Smooth muscle cell (in vitro differentiated cells): Measurements from ENCODE around the gene ADAM15. TPM values are rescaled to one million over a fixed set of nuclear protein-coding genes. Genes with fewer than 3 reads are reported as not detected.
A peak's percentile ranks its signal among the peaks of the same experiment; 100 is the strongest.

Experiments
- DNase-seq: peaks from one replicate; lab custom pipeline; 2025; ENCODE audit not compliant: unreplicated experiment; lab: John Stamatoyannopoulos, UW
- H2AFZ ChIP-seq: fragments of 200-600 bp; sonication (generic); 2 replicates; pipeline ENCODE4 v1.6.0; 2016; ENCODE audit warnings: antibody characterized with exemption, low read depth, mild to moderate bottlenecking
- H3F3A ChIP-seq: fragments of 200-600 bp; sonication (generic); 2 replicates; pipeline ENCODE4 v1.6.0; 2017; ENCODE audit warnings: antibody characterized with exemption, low read depth
- H3K27ac ChIP-seq: fragments of 200-600 bp; sonication (generic); 2 replicates; pipeline ENCODE4 v1.5.1; 2016; ENCODE audit warnings: low read depth, mild to moderate bottlenecking
- H3K27me3 ChIP-seq: fragments of 200-600 bp; sonication (generic); 2 replicates; pipeline ENCODE4 v1.6.1; 2016; ENCODE audit warnings: low read depth, mild to moderate bottlenecking
- H3K36me3 ChIP-seq: fragments of 200-600 bp; sonication (generic); 2 replicates; pipeline ENCODE4 v1.5.1; 2016; ENCODE audit warnings: low read depth
- H3K4me1 ChIP-seq: fragments of 200-600 bp; sonication (generic); 2 replicates; pipeline ENCODE4 v1.5.1; 2016; ENCODE audit warnings: low read depth
- H3K4me2 ChIP-seq: fragments of 200-600 bp; sonication (generic); 2 replicates; pipeline ENCODE4 v1.6.0; 2016; ENCODE audit warnings: mild to moderate bottlenecking
- H3K4me3 ChIP-seq: fragments of 200-600 bp; sonication (generic); 2 replicates; pipeline ENCODE4 v1.5.1; 2016; ENCODE audit warnings: mild to moderate bottlenecking
- H3K79me2 ChIP-seq: fragments of 200-600 bp; sonication (generic); 2 replicates; pipeline ENCODE4 v1.6.0; 2016; ENCODE audit warnings: low read depth, mild to moderate bottlenecking
- H3K9ac ChIP-seq: fragments of 200-600 bp; sonication (generic); 2 replicates; pipeline ENCODE4 v1.6.0; 2016; ENCODE audit warnings: low read depth
- H3K9me3 ChIP-seq: fragments of 200-600 bp; sonication (generic); replicated peaks from 2 replicates; pipeline ENCODE4 v1.5.1; 2016; ENCODE audit warnings: low read depth
- H4K20me1 ChIP-seq: fragments of 200-600 bp; sonication (generic); 2 replicates; pipeline ENCODE4 v1.6.0; 2016; ENCODE audit warnings: low read depth
- WGBS: methylation state at CpG from one replicate; pipeline ENCODE4 v1.1.7; 2016; ENCODE audit warnings: low lambda C conversion rate; 5-methylcytosine and 5-hydroxymethylcytosine counted together
- polyA plus RNA-seq: library from polyadenylated mRNA; unstranded; fragments of >200 nt; fragmentation: Nextera tagmentation; extraction: Ambion mirVana; gene quantifications from 2 replicates; pipeline ENCODE4 v1.2.1, GENCODE V29; 2016
- total RNA-seq: library from RNA; depleted of rRNA; stranded (reverse); fragments of >200 nt; gene quantifications from 2 replicates; pipeline ENCODE4 v1.2.3, GENCODE V29; 2014
- TF ChIP-seq, protein P1 (sequence below): fragments of 200-600 bp; sonication (generic); IDR thresholded peaks from 2 replicates; pipeline ENCODE4 v1.5.1; 2017; ENCODE audit warnings: borderline replicate concordance, mild to moderate bottlenecking, antibody characterized with exemption; ENCODE audit not compliant: insufficient read depth, poor library complexity, severe bottlenecking

ADAM15 gene
- total and polyA plus RNA-seq, 2 experiments from 2014 or later = 41.2 to 45.4 TPM

DNA sequence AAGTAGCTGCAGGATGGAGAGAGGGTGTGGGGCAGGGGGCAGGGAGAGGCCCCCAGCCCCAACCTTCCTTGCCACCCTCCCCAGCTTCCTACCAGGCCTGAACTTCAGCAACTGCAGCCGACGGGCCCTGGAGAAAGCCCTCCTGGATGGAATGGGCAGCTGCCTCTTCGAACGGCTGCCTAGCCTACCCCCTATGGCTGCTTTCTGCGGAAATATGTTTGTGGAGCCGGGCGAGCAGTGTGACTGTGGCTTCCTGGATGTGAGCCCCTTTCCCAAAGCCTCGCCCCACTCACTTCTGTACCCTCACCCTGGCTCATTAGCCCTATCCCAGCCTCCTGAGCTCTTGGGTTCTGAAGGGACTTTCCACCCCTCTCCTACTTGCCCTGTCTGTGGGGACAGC is 6.0 kb downstream of the ADAM15 start:
- TF ChIP-seq, protein P1, sequence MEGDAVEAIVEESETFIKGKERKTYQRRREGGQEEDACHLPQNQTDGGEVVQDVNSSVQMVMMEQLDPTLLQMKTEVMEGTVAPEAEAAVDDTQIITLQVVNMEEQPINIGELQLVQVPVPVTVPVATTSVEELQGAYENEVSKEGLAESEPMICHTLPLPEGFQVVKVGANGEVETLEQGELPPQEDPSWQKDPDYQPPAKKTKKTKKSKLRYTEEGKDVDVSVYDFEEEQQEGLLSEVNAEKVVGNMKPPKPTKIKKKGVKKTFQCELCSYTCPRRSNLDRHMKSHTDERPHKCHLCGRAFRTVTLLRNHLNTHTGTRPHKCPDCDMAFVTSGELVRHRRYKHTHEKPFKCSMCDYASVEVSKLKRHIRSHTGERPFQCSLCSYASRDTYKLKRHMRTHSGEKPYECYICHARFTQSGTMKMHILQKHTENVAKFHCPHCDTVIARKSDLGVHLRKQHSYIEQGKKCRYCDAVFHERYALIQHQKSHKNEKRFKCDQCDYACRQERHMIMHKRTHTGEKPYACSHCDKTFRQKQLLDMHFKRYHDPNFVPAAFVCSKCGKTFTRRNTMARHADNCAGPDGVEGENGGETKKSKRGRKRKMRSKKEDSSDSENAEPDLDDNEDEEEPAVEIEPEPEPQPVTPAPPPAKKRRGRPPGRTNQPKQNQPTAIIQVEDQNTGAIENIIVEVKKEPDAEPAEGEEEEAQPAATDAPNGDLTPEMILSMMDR = no peak
- no peak overlapping the region for H3K4me3 ChIP-seq

DNA sequence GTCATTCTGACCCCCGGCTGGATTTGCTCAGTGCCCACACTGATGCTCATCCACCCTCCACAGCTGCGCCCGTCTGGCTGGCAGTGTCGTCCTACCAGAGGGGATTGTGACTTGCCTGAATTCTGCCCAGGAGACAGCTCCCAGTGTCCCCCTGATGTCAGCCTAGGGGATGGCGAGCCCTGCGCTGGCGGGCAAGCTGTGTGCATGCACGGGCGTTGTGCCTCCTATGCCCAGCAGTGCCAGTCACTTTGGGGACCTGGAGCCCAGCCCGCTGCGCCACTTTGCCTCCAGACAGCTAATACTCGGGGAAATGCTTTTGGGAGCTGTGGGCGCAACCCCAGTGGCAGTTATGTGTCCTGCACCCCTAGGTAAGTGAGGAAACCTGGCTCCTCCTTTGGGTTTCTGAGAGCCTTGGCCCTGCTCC is 6.7 kb downstream of the ADAM15 start:
- H3K27me3 ChIP-seq = no peaks in the 10 kb centered on the region
- no peak for DNase-seq
- no peaks in the 10 kb centered on the region for H3K36me3 ChIP-seq
- no peak overlapping the region for H3K4me2 ChIP-seq
- no peak overlapping the region for H2AFZ ChIP-seq
- no peak overlapping the region for H3K27ac ChIP-seq
- H3K79me2 ChIP-seq = no peaks in the 10 kb centered on the region
- H3K4me3 ChIP-seq = no peak overlapping the region
- H3K4me1 ChIP-seq = peaks cover 11% of the 10 kb centered on the region
- 92% methylated on average over 13 of the region's 13 CpGs for WGBS
- H4K20me1 ChIP-seq = no peaks in the 10 kb centered on the region
- TF ChIP-seq, protein P1 = peak; percentile 27
- no peaks in the 10 kb centered on the region for H3F3A ChIP-seq
- H3K9ac ChIP-seq = no peak overlapping the region
- no peaks in the 10 kb centered on the region for H3K9me3 ChIP-seq

More for the DNA sequence above, 6.0 kb downstream of the ADAM15 start:
- 94% methylated on average over 8 of the region's 8 CpGs for WGBS
- Histone ChIP-seq H3K27ac (no peak overlapping the region), H4K20me1 (no peaks in the 10 kb centered on the region), H3K4me2 (no peak overlapping the region), H3K9me3 (no peaks in the 10 kb centered on the region), H3K79me2 (no peaks in the 10 kb centered on the region), H3K27me3 (peaks cover 4% of the 10 kb centered on the region), H3K9ac (no peak overlapping the region), H3K4me1 (peaks cover 8% of the 10 kb centered on the region), H2AFZ (no peak overlapping the region), H3F3A (no peaks in the 10 kb centered on the region), H3K36me3 (no peaks in the 10 kb centered on the region)
- no peak for DNase-seq

DNA sequence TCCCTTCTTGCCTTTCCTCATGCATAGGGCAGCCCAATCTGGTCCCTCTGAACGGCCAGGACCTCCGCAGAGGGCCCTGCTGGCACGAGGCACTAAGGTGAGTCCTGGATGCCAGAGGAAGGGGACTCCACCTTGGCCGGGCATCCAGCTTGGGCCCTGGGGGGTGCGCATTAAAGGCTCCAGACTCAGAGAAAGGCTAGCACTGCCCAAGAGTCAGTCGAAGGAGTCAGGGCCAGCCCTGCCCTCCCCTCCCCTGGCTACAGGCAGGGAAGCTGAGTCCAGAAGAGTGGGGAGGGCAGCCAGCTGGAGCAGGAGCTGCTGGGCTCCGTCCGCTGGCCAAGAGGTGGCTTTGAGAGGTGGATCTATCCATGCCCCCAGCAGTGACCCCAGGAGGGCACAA is 9.6 kb downstream of the ADAM15 start:
- WGBS = 92% methylated on average over 8 of the region's 8 CpGs
- no peak for DNase-seq
- no peak overlapping the region for H3K9ac ChIP-seq

More for the DNA sequence above, 9.6 kb downstream of the ADAM15 start:
- H3K79me2 ChIP-seq = peaks cover 12% of the 10 kb centered on the region
- no peak overlapping the region for H3K4me2 ChIP-seq
- TF ChIP-seq, protein P1 = no peak
- peaks cover 21% of the 10 kb centered on the region for H3K4me1 ChIP-seq
- H3K36me3 ChIP-seq = no peaks in the 10 kb centered on the region
- H3F3A ChIP-seq = no peaks in the 10 kb centered on the region
- peaks cover 13% of the 10 kb centered on the region for H4K20me1 ChIP-seq
- no peak overlapping the region for H2AFZ ChIP-seq
- no peak overlapping the region for H3K27ac ChIP-seq
- H3K27me3 ChIP-seq = no peaks in the 10 kb centered on the region
- H3K9me3 ChIP-seq = no peaks in the 10 kb centered on the region
- H3K4me3 ChIP-seq = no peak overlapping the region
